ENCODE measurements around the gene TBC1D2B. TPM values are rescaled to one million over a fixed set of nuclear protein-coding genes. Genes with fewer than 3 reads are reported as not detected.

TBC1D2B gene
- total and polyA plus RNA-seq, 8 donors: 9.3 to 61.7 (median 38.8) TPM

DNA sequence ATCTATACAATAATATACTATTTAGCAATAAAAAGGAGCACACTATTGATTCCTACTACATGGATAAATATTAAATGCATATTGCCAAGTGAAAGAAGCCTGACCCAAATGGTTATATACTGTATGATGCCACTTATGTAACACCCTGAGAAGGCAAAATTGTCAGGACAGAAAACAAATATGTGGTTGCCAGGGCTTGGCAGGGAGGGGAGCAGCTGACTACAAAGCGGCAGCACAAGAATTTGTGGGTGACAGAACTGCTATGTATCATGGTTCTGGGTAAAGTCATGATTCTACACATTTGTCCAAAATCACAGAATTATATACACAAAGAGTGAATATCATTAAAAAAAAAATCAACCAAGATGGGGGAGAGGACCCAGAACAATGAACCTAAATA, 22.5 kb downstream of the TBC1D2B start:
- H3K36me3 ChIP-seq: peaks cover 0 to 20% (median 15%) of the 10 kb centered on the region in 4 donors
- H3K27ac ChIP-seq: no peak overlapping the region
- 34 to 68% (median 57%) methylated on average over 1 of the region's 1 CpG for WGBS, 5 donors
- no peak for DNase-seq
- intact Hi-C loops (cut with DNase I; ENCODE audit: low total_unique reads): no loop called here
- H3K4me3 ChIP-seq: no peak overlapping the region
- no peak for TF ChIP-seq POLR2A (IDR thresholded peaks at IDR 0.05)
- TF ChIP-seq POLR2AphosphoS5 (IDR thresholded peaks at IDR 0.05): no peak
- TF ChIP-seq, protein P1, sequence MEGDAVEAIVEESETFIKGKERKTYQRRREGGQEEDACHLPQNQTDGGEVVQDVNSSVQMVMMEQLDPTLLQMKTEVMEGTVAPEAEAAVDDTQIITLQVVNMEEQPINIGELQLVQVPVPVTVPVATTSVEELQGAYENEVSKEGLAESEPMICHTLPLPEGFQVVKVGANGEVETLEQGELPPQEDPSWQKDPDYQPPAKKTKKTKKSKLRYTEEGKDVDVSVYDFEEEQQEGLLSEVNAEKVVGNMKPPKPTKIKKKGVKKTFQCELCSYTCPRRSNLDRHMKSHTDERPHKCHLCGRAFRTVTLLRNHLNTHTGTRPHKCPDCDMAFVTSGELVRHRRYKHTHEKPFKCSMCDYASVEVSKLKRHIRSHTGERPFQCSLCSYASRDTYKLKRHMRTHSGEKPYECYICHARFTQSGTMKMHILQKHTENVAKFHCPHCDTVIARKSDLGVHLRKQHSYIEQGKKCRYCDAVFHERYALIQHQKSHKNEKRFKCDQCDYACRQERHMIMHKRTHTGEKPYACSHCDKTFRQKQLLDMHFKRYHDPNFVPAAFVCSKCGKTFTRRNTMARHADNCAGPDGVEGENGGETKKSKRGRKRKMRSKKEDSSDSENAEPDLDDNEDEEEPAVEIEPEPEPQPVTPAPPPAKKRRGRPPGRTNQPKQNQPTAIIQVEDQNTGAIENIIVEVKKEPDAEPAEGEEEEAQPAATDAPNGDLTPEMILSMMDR (IDR thresholded peaks at IDR 0.05): no peak
- TF ChIP-seq EP300 (IDR thresholded peaks at IDR 0.05): no peak
- H3K27me3 ChIP-seq: no peaks in the 10 kb centered on the region
- peaks cover 79 to 97% (median 87%) of the 10 kb centered on the region in 4 donors for H3K4me1 ChIP-seq
- no peaks in the 10 kb centered on the region for H3K9me3 ChIP-seq

DNA sequence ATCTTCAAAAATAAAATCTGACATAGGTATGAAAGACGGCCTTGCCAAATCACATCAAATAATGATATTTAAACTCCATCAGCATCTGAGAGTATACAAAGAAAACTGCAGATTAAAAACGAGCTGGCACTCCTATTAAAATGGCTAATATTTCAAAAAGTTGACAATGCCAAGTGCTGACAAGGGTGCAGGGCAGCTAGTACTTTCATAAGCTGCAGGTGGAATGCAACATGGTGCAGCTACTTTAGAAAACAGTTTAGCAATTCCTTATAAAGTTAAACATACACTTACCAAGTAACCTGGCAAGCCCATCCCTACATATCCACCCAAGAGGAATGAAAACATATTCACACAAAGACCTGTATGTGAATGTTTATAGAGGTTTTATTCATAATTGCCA, 23.0 kb downstream of the TBC1D2B start:
- H3K4me1 ChIP-seq: peaks cover 75 to 97% (median 87%) of the 10 kb centered on the region in 4 donors
- H3K27ac ChIP-seq: no peak overlapping the region
- peaks cover 0 to 24% (median 15%) of the 10 kb centered on the region in 4 donors for H3K36me3 ChIP-seq
- 60 to 79% (median 63%) methylated on average over 2 of the region's 2 CpGs for WGBS, 5 donors
- H3K4me3 ChIP-seq: no peak overlapping the region
- H3K9me3 ChIP-seq: no peaks in the 10 kb centered on the region
- no peak for TF ChIP-seq POLR2AphosphoS5 (IDR thresholded peaks at IDR 0.05)
- TF ChIP-seq, protein P1 (IDR thresholded peaks at IDR 0.05): no peak
- TF ChIP-seq EP300 (IDR thresholded peaks at IDR 0.05): no peak
- TF ChIP-seq POLR2A (IDR thresholded peaks at IDR 0.05): no peak
- no peaks in the 10 kb centered on the region for H3K27me3 ChIP-seq
- intact Hi-C loops (cut with DNase I; ENCODE audit: low total_unique reads): no loop called here
- no peak for DNase-seq

DNA sequence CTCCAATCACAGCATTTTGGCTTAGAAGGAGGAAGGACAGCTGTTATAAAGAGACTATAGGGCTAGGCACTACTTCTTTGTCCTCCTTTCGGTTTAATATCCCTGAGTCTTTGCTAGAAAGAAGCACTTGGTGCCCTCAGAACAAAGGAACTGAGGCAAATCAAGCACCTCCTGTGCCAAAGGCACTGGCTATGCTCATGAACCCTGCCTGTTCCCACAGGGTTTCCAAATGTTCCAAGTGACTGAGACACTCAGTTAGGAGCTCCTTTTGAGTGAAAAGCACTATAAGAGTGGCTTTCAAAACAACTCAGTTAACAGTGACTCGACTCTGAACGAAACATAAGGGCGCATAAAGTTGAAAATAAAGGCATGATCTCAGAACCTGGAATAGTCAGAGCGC, 25.0 kb downstream of the TBC1D2B start:
- WGBS, 5 donors: 82 to 90% (median 84%) methylated on average over 5 of the region's 5 CpGs
- peaks cover 0 to 28% (median 15%) of the 10 kb centered on the region in 4 donors for H3K36me3 ChIP-seq
- no peaks in the 10 kb centered on the region for H3K27me3 ChIP-seq
- TF ChIP-seq, protein P1 (IDR thresholded peaks at IDR 0.05): no peak
- TF ChIP-seq EP300 (IDR thresholded peaks at IDR 0.05) (no peak), POLR2AphosphoS5 (IDR thresholded peaks at IDR 0.05) (no peak), POLR2A (IDR thresholded peaks at IDR 0.05) (no peak)
- intact Hi-C loops (cut with DNase I; ENCODE audit: low total_unique reads): no loop called here
- no peak overlapping the region for H3K4me3 ChIP-seq
- peaks cover 65 to 97% (median 87%) of the 10 kb centered on the region in 4 donors for H3K4me1 ChIP-seq
- DNase-seq: no peak
- H3K9me3 ChIP-seq: no peaks in the 10 kb centered on the region
- peak overlapping the region in 4 of 5 donors; percentile 46 to 75 (median 59) for H3K27ac ChIP-seq

DNA sequence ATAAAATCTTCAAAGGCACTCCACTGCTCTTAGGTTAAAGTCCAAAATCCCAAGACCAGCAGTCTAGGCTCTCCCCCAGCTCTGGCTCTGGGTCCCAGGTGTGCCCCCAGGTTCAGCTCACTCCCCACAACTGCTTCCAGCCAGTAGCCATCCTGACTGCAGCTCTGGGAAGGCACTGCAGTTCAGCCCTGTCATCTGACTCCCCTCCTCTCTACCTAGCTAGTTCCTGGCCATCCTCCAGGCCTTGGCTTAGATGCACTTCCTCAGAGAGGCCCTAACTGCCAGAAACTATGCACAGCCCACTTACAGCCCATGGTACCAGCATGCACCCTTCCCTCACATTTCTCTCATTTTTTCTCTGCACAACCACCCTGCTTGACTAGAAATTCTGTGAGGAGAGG, 25.5 kb downstream of the TBC1D2B start:
- TF ChIP-seq, protein P1 (IDR thresholded peaks at IDR 0.05): no peak
- no peak for TF ChIP-seq POLR2A (IDR thresholded peaks at IDR 0.05)
- no peak for TF ChIP-seq EP300 (IDR thresholded peaks at IDR 0.05)
- no peak for TF ChIP-seq POLR2AphosphoS5 (IDR thresholded peaks at IDR 0.05)
- Histone ChIP-seq H3K27ac (peak overlapping the region in 4 of 5 donors; percentile 46 to 75 (median 59)), H3K36me3 (peaks cover 0 to 28% (median 15%) of the 10 kb centered on the region in 4 donors), H3K4me1 (peaks cover 65 to 97% (median 87%) of the 10 kb centered on the region in 4 donors), H3K9me3 (no peaks in the 10 kb centered on the region), H3K27me3 (no peaks in the 10 kb centered on the region), H3K4me3 (no peak overlapping the region)
- peak; percentile 56 to 77 for DNase-seq
- intact Hi-C loops (cut with DNase I; ENCODE audit: low total_unique reads): no loop called here

All from stomach (tissue), 9 donors.